H9 (cell line): ENCODE data around the gene USP20. TPM values are rescaled to one million over a fixed set of nuclear protein-coding genes. Genes with fewer than 3 reads are reported as not detected.

Experiments
- DNase-seq: peaks from one replicate; pipeline ENCODE4 v3.0.0-alpha.2; 2017
- H2AFZ ChIP-seq: one replicate; pipeline ENCODE4 v1.6.1; 2013; ENCODE audit warnings: mild to moderate bottlenecking, low read length, control low read depth, moderate library complexity
- H2AK5ac ChIP-seq: 2 replicates; pipeline ENCODE4 v1.6.1; 2013; ENCODE audit warnings: low read length, control low read depth, mixed read lengths; ENCODE audit not compliant: insufficient read length
- H2BK120ac ChIP-seq: one replicate; pipeline ENCODE4 v1.6.1; 2013; ENCODE audit warnings: low read depth, mild to moderate bottlenecking, low read length, control low read depth, inconsistent platforms; ENCODE audit not compliant: poor library complexity, severe bottlenecking
- H2BK12ac ChIP-seq: 2 replicates; pipeline ENCODE4 v1.6.1; 2013; ENCODE audit warnings: low read length, control low read depth, mixed read lengths, low read depth; ENCODE audit not compliant: insufficient read length
- H2BK15ac ChIP-seq: 2 replicates; pipeline ENCODE4 v1.6.1; 2013; ENCODE audit warnings: low read depth, low read length, control low read depth
- H2BK20ac ChIP-seq: one replicate; pipeline ENCODE4 v1.6.1; 2013; ENCODE audit warnings: low read depth, mild to moderate bottlenecking, low read length, control low read depth, inconsistent platforms; ENCODE audit not compliant: poor library complexity, severe bottlenecking
- H2BK5ac ChIP-seq: 2 replicates; pipeline ENCODE4 v1.6.1; 2013; ENCODE audit warnings: low read length, control low read depth, mixed read lengths; ENCODE audit not compliant: insufficient read length
- H3K14ac ChIP-seq: 2 replicates; pipeline ENCODE4 v1.6.1; 2013; ENCODE audit warnings: low read length, control low read depth; ENCODE audit not compliant: insufficient read depth
- H3K18ac ChIP-seq: 2 replicates; pipeline ENCODE4 v1.6.1; 2013; ENCODE audit warnings: low read depth, mild to moderate bottlenecking, mixed read lengths, low read length, control low read depth; ENCODE audit not compliant: insufficient read length
- H3K23ac ChIP-seq: 2 replicates; pipeline ENCODE4 v1.6.1; 2013; ENCODE audit warnings: low read length, control low read depth, mixed read lengths, low read depth; ENCODE audit not compliant: insufficient read length
- H3K23me2 ChIP-seq: 2 replicates; pipeline ENCODE4 v1.6.1; 2013; ENCODE audit warnings: low read depth, mild to moderate bottlenecking, mixed read lengths, low read length, control low read depth; ENCODE audit not compliant: insufficient read length, poor library complexity, severe bottlenecking
- H3K27ac ChIP-seq: 2 replicates; pipeline ENCODE4 v1.5.1; 2013; ENCODE audit warnings: low read length, control low read depth, mixed read lengths, low read depth; ENCODE audit not compliant: insufficient read length
- H3K27me3 ChIP-seq: 2 replicates; pipeline ENCODE4 v1.6.1; 2013; ENCODE audit warnings: low read length, control low read depth, inconsistent platforms; ENCODE audit not compliant: insufficient read depth
- H3K4ac ChIP-seq: 2 replicates; pipeline ENCODE4 v1.6.1; 2013; ENCODE audit warnings: low read depth, mild to moderate bottlenecking, control low read depth, inconsistent platforms, low read length, moderate library complexity
- H3K4me1 ChIP-seq: 2 replicates; pipeline ENCODE4 v1.6.1; 2013; ENCODE audit warnings: low read length, control low read depth, inconsistent platforms; ENCODE audit not compliant: insufficient read depth
- H3K4me2 ChIP-seq: 2 replicates; pipeline ENCODE4 v1.6.1; 2013; ENCODE audit warnings: low read length, control low read depth, mixed read lengths; ENCODE audit not compliant: insufficient read length, insufficient read depth
- H3K56ac ChIP-seq: 2 replicates; pipeline ENCODE4 v1.6.1; 2013; ENCODE audit warnings: low read depth, mild to moderate bottlenecking, mixed read lengths, low read length, control low read depth; ENCODE audit not compliant: insufficient read length
- H3K79me1 ChIP-seq: 2 replicates; pipeline ENCODE4 v1.6.1; 2013; ENCODE audit warnings: low read depth, mild to moderate bottlenecking, moderate library complexity, low read length, control low read depth, inconsistent platforms; ENCODE audit not compliant: insufficient read depth, poor library complexity, severe bottlenecking
- H3K79me2 ChIP-seq: 2 replicates; pipeline ENCODE4 v1.6.1; 2013; ENCODE audit warnings: low read length, control low read depth, inconsistent platforms; ENCODE audit not compliant: insufficient read depth
- H3K9ac ChIP-seq: 2 replicates; pipeline ENCODE4 v1.6.1; 2013; ENCODE audit warnings: low read length, control low read depth, mixed read lengths; ENCODE audit not compliant: insufficient read length; ENCODE audit errors: extremely low read depth
- H3K9me3 ChIP-seq: one replicate; pipeline ENCODE4 v1.6.1; 2013; ENCODE audit warnings: low read depth, low read length, inconsistent platforms; ENCODE audit not compliant: control insufficient read depth
- H3T11ph ChIP-seq: one replicate; pipeline ENCODE4 v1.6.1; 2013; ENCODE audit warnings: mild to moderate bottlenecking, low read length, control low read depth, inconsistent platforms
- H4K20me1 ChIP-seq: one replicate; pipeline ENCODE4 v1.6.1; 2013; ENCODE audit not compliant: control insufficient read depth, insufficient read length, insufficient read depth
- H4K5ac ChIP-seq: 2 replicates; pipeline ENCODE4 v1.6.1; 2013; ENCODE audit warnings: low read depth, mild to moderate bottlenecking, mixed read lengths, low read length, control low read depth; ENCODE audit not compliant: insufficient read length
- H4K8ac ChIP-seq: replicated peaks from 2 replicates; pipeline ENCODE4 v1.6.1; 2013; ENCODE audit warnings: low read length, control low read depth, mixed read lengths, low read depth; ENCODE audit not compliant: insufficient read length
- H4K91ac ChIP-seq: 2 replicates; pipeline ENCODE4 v1.6.1; 2013; ENCODE audit warnings: low read depth, mild to moderate bottlenecking, moderate library complexity, mixed read lengths, low read length, control low read depth; ENCODE audit not compliant: insufficient read length
- H3K27ac Mint-ChIP-seq, 3 experiments: 2 replicates in 2 of 3; 3 replicates in 1 of 3; pipeline ENCODE4 v1.8.0; 2020 to 2021; ENCODE audit warnings: mixed read lengths in 3 of 3, mild to moderate bottlenecking in 1 of 3, moderate library complexity in 1 of 3
- H3K27me3 Mint-ChIP-seq: 2 replicates; pipeline ENCODE4 v1.8.0; 2021; ENCODE audit warnings: low read depth, mild to moderate bottlenecking, moderate library complexity, mixed read lengths
- H3K36me3 Mint-ChIP-seq, 3 experiments: 2 replicates in 2 of 3; 3 replicates in 1 of 3; pipeline ENCODE4 v1.8.0; 2020 to 2021; ENCODE audit warnings: low read depth in 3 of 3, mixed read lengths in 3 of 3; ENCODE audit not compliant: insufficient read depth in 1 of 3
- H3K4me1 Mint-ChIP-seq, 2 experiments: 2 replicates each; pipeline ENCODE4 v1.8.0; 2020; ENCODE audit warnings: mixed read lengths in 2 of 2
- H3K4me3 Mint-ChIP-seq, 2 experiments: 2 replicates in 1 of 2; 3 replicates in 1 of 2; pipeline ENCODE4 v1.8.0; 2020 to 2021; ENCODE audit warnings: mild to moderate bottlenecking in 2 of 2, mixed read lengths in 2 of 2, moderate library complexity in 1 of 2
- H3K9me3 Mint-ChIP-seq, 2 experiments: 2 replicates in 1 of 2; 3 replicates in 1 of 2; pipeline ENCODE4 v1.8.0; 2020; ENCODE audit warnings: mild to moderate bottlenecking in 2 of 2, mixed read lengths in 2 of 2, moderate library complexity in 1 of 2
- WGBS: extraction: QIAGEN DNeasy Blood & Tissue Kit; methylation state at CpG from one replicate; pipeline ENCODE4 v1.1.7; 2013; ENCODE audit warnings: missing lambda C conversion rate, low lambda C conversion rate, mixed read lengths; ENCODE audit not compliant: insufficient read length; ENCODE audit errors: extremely low coverage; 5-methylcytosine and 5-hydroxymethylcytosine counted together
- total RNA-seq: library from RNA; stranded (reverse); gene quantifications from 2 replicates; pipeline ENCODE4 v1.2.1, GENCODE V29; 2021
- TF ChIP-seq, protein P1 (sequence below): fragments of 200-600 bp; sonication (generic); conservative IDR thresholded peaks from 3 replicates; pipeline ENCODE4 v1.8.0; 2021; ENCODE audit warnings: antibody characterized with exemption, mild to moderate bottlenecking

USP20 gene
- total RNA-seq, 1 experiment from 2014 or later, result 20.9 TPM

GRCh38 chr9:129838707-129839259 is 3.5 kb downstream of the USP20 start:
- Histone ChIP-seq H2AFZ (no peak overlapping the region), H3K56ac (no peak overlapping the region), H3K4ac (no peak overlapping the region), H3K18ac (no peak overlapping the region), H4K5ac (no peak overlapping the region), H3K4me1 (peaks cover 6% of the 10 kb centered on the region; the same call in 1 of the 2 replicates), H4K8ac (no peak overlapping the region), H3K27ac (no peak overlapping the region), H3K9me3 (no peaks in the 10 kb centered on the region), H2BK120ac (no peak overlapping the region), H2BK15ac (no peak overlapping the region), H2AK5ac (no peak overlapping the region), H2BK5ac (no peak overlapping the region), H3T11ph (no peak overlapping the region), H2BK20ac (no peak overlapping the region), H2BK12ac (no peak overlapping the region), H4K91ac (no peak overlapping the region), H3K4me2 (no peak overlapping the region), H3K14ac (no peak overlapping the region; the same call in 1 of the 2 replicates), H4K20me1 (no peaks in the 10 kb centered on the region), H3K23me2 (peaks cover 10% of the 10 kb centered on the region), H3K23ac (no peak overlapping the region), H3K79me2 (no peaks in the 10 kb centered on the region; the same call in 1 of the 2 replicates), H3K79me1 (no peaks in the 10 kb centered on the region), H3K9ac (no peak overlapping the region), H3K27me3 (no peaks in the 10 kb centered on the region)
- Mint-ChIP-seq H3K9me3 (no peaks in the 10 kb centered on the region; a peak in 1 of 5 replicates), H3K4me3 (peak overlapping the region in 1 of 2 experiments; percentile 19; a peak in 1 of 5 replicates), H3K36me3 (peaks cover 0 to 2% (median 2%) of the 10 kb centered on the region in 3 experiments; a peak in 3 of 7 replicates), H3K27ac (peak overlapping the region in 2 of 3 experiments; percentile 16 to 30; a peak in 3 of 7 replicates), H3K27me3 (no peaks in the 10 kb centered on the region; the same call in 1 of the 2 replicates), H3K4me1 (peaks cover 50 to 55% of the 10 kb centered on the region in 2 experiments)
- no CpG with 5 or more reads among the region's 12 CpGs for WGBS
- no peak for DNase-seq
- TF ChIP-seq, protein P1, sequence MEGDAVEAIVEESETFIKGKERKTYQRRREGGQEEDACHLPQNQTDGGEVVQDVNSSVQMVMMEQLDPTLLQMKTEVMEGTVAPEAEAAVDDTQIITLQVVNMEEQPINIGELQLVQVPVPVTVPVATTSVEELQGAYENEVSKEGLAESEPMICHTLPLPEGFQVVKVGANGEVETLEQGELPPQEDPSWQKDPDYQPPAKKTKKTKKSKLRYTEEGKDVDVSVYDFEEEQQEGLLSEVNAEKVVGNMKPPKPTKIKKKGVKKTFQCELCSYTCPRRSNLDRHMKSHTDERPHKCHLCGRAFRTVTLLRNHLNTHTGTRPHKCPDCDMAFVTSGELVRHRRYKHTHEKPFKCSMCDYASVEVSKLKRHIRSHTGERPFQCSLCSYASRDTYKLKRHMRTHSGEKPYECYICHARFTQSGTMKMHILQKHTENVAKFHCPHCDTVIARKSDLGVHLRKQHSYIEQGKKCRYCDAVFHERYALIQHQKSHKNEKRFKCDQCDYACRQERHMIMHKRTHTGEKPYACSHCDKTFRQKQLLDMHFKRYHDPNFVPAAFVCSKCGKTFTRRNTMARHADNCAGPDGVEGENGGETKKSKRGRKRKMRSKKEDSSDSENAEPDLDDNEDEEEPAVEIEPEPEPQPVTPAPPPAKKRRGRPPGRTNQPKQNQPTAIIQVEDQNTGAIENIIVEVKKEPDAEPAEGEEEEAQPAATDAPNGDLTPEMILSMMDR, result no peak
